RWPE1 (cell line): ENCODE data around the gene FAM135A.
"Not testable (repeated sequence)": the region's sequence is repeated elsewhere in the genome, so short reads cannot be mapped to it uniquely, and the experiment has no call there.

Experiments
- CTCF ChIA-PET: fragments of 350-600 bp; sonication (Branson Sonifier 250); formaldehyde crosslinking; extraction: SDS; loops from one replicate; lab custom pipeline; 2021; lab: Yijun Ruan, JAX
- POLR2A ChIA-PET: fragments of 400-600 bp; formaldehyde crosslinking; extraction: SDS; loops from one replicate; lab custom pipeline; 2020; ENCODE audit warnings: antibody characterized with exemption; ENCODE audit not compliant: low non-redundant PET; lab: Yijun Ruan, JAX
- DNase-seq: peaks from one replicate; pipeline ENCODE4 v3.0.0; 2012; ENCODE audit warnings: low spot score
- H3K27ac ChIP-seq: fragments of 450-650 bp; 2 replicates; pipeline ENCODE4 v1.5.1; 2017
- TF ChIP-seq, protein P1 (sequence below): fragments of 450-650 bp; conservative IDR thresholded peaks from 2 replicates; pipeline ENCODE4 v1.5.1; 2017; ENCODE audit warnings: low read depth, mild to moderate bottlenecking

The FAM135A gene

DNA sequence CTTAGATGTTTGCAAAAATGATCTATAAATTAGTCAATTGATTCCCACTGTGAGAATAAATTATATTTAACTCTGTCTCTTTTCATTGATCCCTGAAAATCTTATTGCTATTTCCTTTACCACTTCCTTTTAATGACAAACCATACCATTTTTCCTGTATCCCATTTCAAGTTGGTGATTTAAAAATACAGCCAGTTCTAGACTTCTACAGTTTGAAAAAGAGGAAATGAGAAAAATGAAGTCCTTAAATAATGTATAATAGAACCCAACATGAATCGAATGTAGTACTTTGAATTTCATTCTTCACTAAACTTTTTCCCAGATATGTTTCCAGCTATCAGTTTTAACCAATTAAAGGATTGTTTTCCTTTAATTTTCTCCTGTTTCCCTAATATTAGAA lies 124.0 kb downstream of the FAM135A start:
- POLR2A ChIA-PET = no interaction called here
- CTCF ChIA-PET = interaction anchor here (0.6 to 0.8 kb wide), 2 partner anchors 36 to 253 kb away, joined by 3 read pairs; no protein-coding TSS in a partner anchor

DNA sequence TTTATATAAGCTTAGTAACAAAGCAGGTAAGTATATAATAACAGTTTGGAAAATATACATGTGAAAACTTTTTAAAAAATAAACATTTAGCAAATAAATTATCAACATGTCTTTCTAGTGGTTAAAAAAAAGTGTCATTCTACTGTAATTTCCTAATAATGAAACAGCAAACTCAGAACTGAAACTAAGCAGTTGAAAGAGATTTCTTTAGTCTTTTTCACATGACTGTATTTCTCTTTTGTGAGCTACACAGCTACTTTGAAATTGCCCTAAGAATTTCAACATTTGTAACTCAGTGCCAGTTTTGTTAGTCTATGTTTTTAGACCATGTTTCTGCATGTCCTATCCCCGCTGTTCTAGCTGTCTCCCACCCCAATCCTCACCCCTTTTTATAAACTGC lies 125.1 kb downstream of the FAM135A start:
- H3K27ac ChIP-seq = no peak overlapping the region
- ChIA-PET POLR2A (no interaction called here), CTCF (no interaction called here)
- TF ChIP-seq, protein P1, sequence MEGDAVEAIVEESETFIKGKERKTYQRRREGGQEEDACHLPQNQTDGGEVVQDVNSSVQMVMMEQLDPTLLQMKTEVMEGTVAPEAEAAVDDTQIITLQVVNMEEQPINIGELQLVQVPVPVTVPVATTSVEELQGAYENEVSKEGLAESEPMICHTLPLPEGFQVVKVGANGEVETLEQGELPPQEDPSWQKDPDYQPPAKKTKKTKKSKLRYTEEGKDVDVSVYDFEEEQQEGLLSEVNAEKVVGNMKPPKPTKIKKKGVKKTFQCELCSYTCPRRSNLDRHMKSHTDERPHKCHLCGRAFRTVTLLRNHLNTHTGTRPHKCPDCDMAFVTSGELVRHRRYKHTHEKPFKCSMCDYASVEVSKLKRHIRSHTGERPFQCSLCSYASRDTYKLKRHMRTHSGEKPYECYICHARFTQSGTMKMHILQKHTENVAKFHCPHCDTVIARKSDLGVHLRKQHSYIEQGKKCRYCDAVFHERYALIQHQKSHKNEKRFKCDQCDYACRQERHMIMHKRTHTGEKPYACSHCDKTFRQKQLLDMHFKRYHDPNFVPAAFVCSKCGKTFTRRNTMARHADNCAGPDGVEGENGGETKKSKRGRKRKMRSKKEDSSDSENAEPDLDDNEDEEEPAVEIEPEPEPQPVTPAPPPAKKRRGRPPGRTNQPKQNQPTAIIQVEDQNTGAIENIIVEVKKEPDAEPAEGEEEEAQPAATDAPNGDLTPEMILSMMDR = no peak
- DNase-seq = no peak

More for the DNA sequence above, 124.0 kb downstream of the FAM135A start:
- H3K27ac ChIP-seq = no peak overlapping the region
- TF ChIP-seq, protein P1 = no peak
- DNase-seq = no peak

DNA sequence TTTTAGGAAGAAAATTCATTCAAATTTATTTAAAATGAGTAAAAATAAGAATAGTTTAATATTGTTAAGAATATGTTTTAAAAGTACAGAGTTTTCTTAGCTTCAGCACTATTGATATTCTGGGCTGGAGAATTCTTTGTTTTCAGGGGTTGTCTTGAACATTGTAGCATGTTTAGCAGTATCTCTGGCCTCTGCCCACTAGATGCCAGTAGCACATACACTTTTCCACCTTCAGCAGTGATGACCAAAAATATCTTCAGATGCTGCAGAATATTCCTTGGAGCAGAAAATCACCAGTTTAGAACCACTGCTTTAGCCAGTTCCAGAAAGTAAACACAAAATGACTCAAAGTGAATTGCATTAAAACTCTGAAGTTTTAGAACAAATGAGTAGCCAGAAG lies 134.0 kb downstream of the FAM135A start:
- no peak overlapping the region for H3K27ac ChIP-seq
- TF ChIP-seq, protein P1 = peak; percentile 37; the same call in 1 of the 2 replicates
- DNase-seq = no peak
- ChIA-PET POLR2A (no interaction called here), CTCF (interaction anchor here (1.0 to 2.5 kb wide), 2 partner anchors 139 to 337 kb away, joined by 4 to 7 read pairs; no protein-coding TSS in a partner anchor)

DNA sequence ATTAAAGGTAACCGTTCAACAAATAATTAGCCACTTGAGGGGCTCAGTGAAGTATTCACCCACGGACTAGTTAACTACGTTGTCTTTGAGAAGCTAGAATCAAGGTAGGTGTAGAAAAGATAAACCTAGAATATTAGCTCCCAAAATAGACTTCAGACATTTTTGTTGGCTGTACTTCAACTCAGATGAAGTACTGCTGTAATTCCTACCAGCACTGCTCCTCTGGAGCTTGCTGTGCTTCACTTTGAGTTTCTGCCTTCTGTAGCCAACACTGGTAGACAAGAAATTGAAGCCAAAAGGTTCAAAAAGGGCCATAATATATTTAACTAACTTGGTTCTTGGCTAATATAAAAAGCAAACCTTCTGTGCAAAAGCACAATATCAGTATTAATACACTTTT lies 134.6 kb downstream of the FAM135A start:
- ChIA-PET POLR2A (no interaction called here), CTCF (interaction anchor here (0.7 to 2.5 kb wide), 2 partner anchors 139 to 1263 kb away, joined by 3 to 7 read pairs; no protein-coding TSS in a partner anchor)
- TF ChIP-seq, protein P1 = no peak
- DNase-seq = no peak
- no peak overlapping the region for H3K27ac ChIP-seq

DNA sequence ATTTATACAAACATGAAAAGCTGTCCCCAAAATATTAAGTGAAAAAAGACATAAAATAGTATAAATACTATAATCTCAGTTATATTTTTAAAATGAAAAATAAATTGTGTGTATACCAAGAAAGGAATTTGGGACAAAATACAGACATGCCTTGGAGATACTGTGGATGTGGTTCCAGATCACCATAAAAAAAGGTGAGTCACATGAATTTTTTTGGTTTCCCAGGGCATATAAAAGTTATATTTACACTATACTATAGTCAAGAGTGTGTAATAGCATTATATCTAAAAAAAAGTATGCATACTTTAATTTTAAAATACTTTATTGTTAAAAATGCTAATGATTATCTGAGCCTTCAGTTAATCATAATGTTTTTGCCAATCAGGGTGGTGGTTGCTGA lies 136.0 kb downstream of the FAM135A start:
- TF ChIP-seq, protein P1 = no peak
- no peak for DNase-seq
- no peak overlapping the region for H3K27ac ChIP-seq
- ChIA-PET CTCF (no interaction called here), POLR2A (no interaction called here)

DNA sequence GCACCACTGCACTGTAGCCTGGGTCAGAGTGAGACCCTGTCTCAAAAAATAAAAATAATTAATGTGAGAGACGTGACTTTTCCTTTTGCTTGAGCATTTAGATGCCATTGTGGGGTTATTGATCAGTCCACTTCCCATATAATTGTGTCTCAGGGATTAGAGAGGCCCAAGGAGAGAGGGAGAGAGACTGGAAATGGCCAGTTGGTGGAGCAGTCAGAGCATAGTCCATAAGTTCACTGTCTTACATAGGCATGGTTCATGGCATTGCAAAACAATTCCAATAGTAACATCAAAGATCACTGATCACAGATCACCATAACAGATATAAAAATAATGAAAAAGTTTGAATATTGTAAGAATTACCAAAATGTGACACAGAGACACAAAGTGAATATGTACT lies 138.3 kb downstream of the FAM135A start:
- DNase-seq = no peak
- no peak overlapping the region for H3K27ac ChIP-seq
- ChIA-PET CTCF (no interaction called here), POLR2A (no interaction called here)
- TF ChIP-seq, protein P1 = no peak

DNA sequence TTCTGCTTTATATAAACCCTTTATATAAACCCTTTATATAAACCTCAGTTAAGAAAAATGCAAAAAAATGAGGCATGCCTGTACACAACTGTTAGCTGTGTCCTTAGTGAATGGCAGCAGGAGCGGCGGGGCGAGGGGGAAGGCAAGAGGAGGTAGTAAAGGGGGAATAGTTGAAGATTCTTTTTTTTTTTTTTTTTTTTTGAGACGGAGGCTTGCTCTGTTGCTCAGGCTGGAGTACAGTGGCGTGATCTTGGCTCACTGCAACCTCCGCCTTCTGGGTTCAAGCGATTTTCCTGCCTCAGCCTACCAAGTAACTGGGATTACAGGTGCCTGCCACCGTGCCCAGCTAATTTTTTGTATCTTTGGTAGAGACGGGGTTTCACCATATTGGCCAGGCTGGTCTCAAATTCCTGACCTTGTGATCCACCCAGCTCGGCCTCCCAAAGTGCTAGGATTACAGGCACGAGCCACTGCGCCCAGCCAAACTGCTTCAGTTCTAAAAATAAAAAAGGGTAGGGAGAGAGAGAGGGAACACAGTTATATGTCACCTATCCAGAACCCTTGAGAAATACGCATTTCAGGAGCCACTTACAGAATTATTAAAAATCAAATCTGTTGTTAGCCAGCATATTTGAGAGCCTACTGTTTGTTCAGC lies 139.1 kb downstream of the FAM135A start:
- POLR2A ChIA-PET, H3K27ac ChIP-seq, DNase-seq: not testable (repeated sequence)
- CTCF ChIA-PET = interaction anchor here (0.7 kb wide), 1 partner anchor 10 kb away, joined by 3 read pairs; no protein-coding TSS in a partner anchor
